WTC11 (cell line): Measurements from ENCODE around the gene SP140. TPM values are rescaled to one million over a fixed set of nuclear protein-coding genes. Genes with fewer than 3 reads are reported as not detected.

Source experiments
- ATAC-seq: fragments of 200-7000 bp; cut with Tn5 transposase; 2 replicates; pipeline ENCODE4 v1.10.0; 2021; ENCODE audit warnings: mild to moderate bottlenecking, moderate library complexity
- CTCF ChIA-PET: fragments of 300-600 bp; sonication (Branson Sonifier 250); formaldehyde crosslinking; loops from one replicate; lab custom pipeline; 2021; ENCODE audit warnings: antibody characterized with exemption; lab: Charles Lee
- POLR2A ChIA-PET: fragments of 350-600 bp; sonication (Branson Sonifier 250); formaldehyde crosslinking; loops from one replicate; lab custom pipeline; 2021; ENCODE audit warnings: antibody characterized with exemption; lab: Charles Lee
- DNase-seq: peaks from one replicate; pipeline ENCODE4 v3.0.0; 2021; ENCODE audit warnings: low spot score
- H3K27ac Mint-ChIP-seq: 2 replicates; pipeline ENCODE4 v1.8.0; 2021; ENCODE audit warnings: mixed read lengths
- H3K27me3 Mint-ChIP-seq: 2 replicates; pipeline ENCODE4 v1.8.0; 2021; ENCODE audit warnings: low read depth, mild to moderate bottlenecking, moderate library complexity, mixed read lengths
- H3K36me3 Mint-ChIP-seq: 2 replicates; pipeline ENCODE4 v1.8.0; 2021; ENCODE audit warnings: mixed read lengths
- H3K4me1 Mint-ChIP-seq: 2 replicates; pipeline ENCODE4 v1.8.0; 2022; ENCODE audit warnings: mixed read lengths
- H3K4me3 Mint-ChIP-seq: 2 replicates; pipeline ENCODE4 v1.8.0; 2021; ENCODE audit warnings: mild to moderate bottlenecking, moderate library complexity, mixed read lengths
- H3K9me3 Mint-ChIP-seq: 2 replicates; pipeline ENCODE4 v1.8.0; 2021; ENCODE audit warnings: mixed read lengths
- AR ChIP-seq: fragments of 250-450 bp; sonication (Bioruptor Pico); IDR thresholded peaks from 2 replicates; pipeline ENCODE4 v1.9.0; 2021; ENCODE audit warnings: mild to moderate bottlenecking
- ATF1 ChIP-seq: sonication (generic); formaldehyde crosslinking; IDR thresholded peaks from 2 replicates; pipeline ENCODE4 v1.8.1; 2023; ENCODE audit warnings: mild to moderate bottlenecking, moderate library complexity, missing genetic modification reagents
- E2F5 ChIP-seq: sonication (generic); formaldehyde crosslinking; IDR thresholded peaks from 2 replicates; pipeline ENCODE4 v1.8.1; 2022; ENCODE audit warnings: mild to moderate bottlenecking, moderate library complexity, missing genetic modification reagents
- EMX1 ChIP-seq: fragments of 250-450 bp; sonication (Bioruptor Pico); IDR thresholded peaks from 2 replicates; pipeline ENCODE4 v1.8.0; 2021; ENCODE audit warnings: mild to moderate bottlenecking
- ERG ChIP-seq: fragments of 250-450 bp; sonication (Bioruptor Pico); IDR thresholded peaks from 2 replicates; pipeline ENCODE4 v1.8.0; 2021; ENCODE audit warnings: mild to moderate bottlenecking
- ESRRA ChIP-seq: sonication (generic); formaldehyde crosslinking; IDR thresholded peaks from 2 replicates; pipeline ENCODE4 v1.8.1; 2022; ENCODE audit warnings: mild to moderate bottlenecking, missing genetic modification reagents, borderline replicate concordance
- FOXK1 ChIP-seq: sonication (generic); formaldehyde crosslinking; IDR thresholded peaks from 2 replicates; pipeline ENCODE4 v1.8.0; 2022; ENCODE audit warnings: mild to moderate bottlenecking, moderate library complexity, missing genetic modification reagents
- GABPB1 ChIP-seq: sonication (generic); formaldehyde crosslinking; IDR thresholded peaks from 2 replicates; pipeline ENCODE4 v1.8.1; 2023; ENCODE audit warnings: mild to moderate bottlenecking, missing genetic modification reagents
- GRHL2 ChIP-seq: fragments of 250-450 bp; sonication (Bioruptor Pico); IDR thresholded peaks from 2 replicates; pipeline ENCODE4 v1.8.0; 2022; ENCODE audit warnings: mild to moderate bottlenecking, moderate library complexity; ENCODE audit not compliant: insufficient replicate concordance, severe bottlenecking
- HMGXB4 ChIP-seq: sonication (generic); formaldehyde crosslinking; IDR thresholded peaks from 2 replicates; pipeline ENCODE4 v1.8.1; 2023; ENCODE audit warnings: mild to moderate bottlenecking, moderate library complexity, missing genetic modification reagents
- PRDM15 ChIP-seq: sonication (generic); formaldehyde crosslinking; IDR thresholded peaks from 2 replicates; pipeline ENCODE4 v1.8.0; 2022; ENCODE audit warnings: missing genetic modification reagents
- PRRX2 ChIP-seq: fragments of 250-450 bp; sonication (Bioruptor Pico); IDR thresholded peaks from 2 replicates; pipeline ENCODE4 v1.8.0; 2021; ENCODE audit warnings: mild to moderate bottlenecking
- USF2 ChIP-seq: sonication (generic); formaldehyde crosslinking; IDR thresholded peaks from 2 replicates; pipeline ENCODE4 v1.8.1; 2023; ENCODE audit warnings: mild to moderate bottlenecking, missing genetic modification reagents, moderate library complexity
- ZBTB43 ChIP-seq: sonication (generic); formaldehyde crosslinking; IDR thresholded peaks from 2 replicates; pipeline ENCODE4 v1.8.1; 2023; ENCODE audit warnings: mild to moderate bottlenecking, missing genetic modification reagents
- ZNF121 ChIP-seq: sonication (generic); formaldehyde crosslinking; IDR thresholded peaks from 2 replicates; pipeline ENCODE4 v1.8.0; 2023; ENCODE audit warnings: missing genetic modification reagents
- ZNF281 ChIP-seq: sonication (generic); formaldehyde crosslinking; IDR thresholded peaks from 2 replicates; pipeline ENCODE4 v1.8.0; 2023; ENCODE audit warnings: mild to moderate bottlenecking, missing genetic modification reagents
- total RNA-seq: library from RNA; stranded (reverse); gene quantifications from 3 replicates; pipeline ENCODE4 v1.2.3, GENCODE V29; 2021

Gene SP140
- total RNA-seq, 1 experiment from 2014 or later, result 0.66 TPM

- TF ChIP-seq ZBTB43 (CRISPR knock-in tag), result no peak
- no peak for TF ChIP-seq ZNF281
- no peak for TF ChIP-seq USF2
- no peak for TF ChIP-seq ZNF121 (CRISPR knock-in tag)
- no peak for TF ChIP-seq ESRRA (CRISPR knock-in tag)
- TF ChIP-seq ERG (CRISPR knock-in tag), result no peak
- TF ChIP-seq GRHL2, result no peak
- TF ChIP-seq ATF1 (CRISPR knock-in tag), result no peak
Observed at GRCh38 chr2:230348787-230349186, 123.3 kb downstream of the SP140 start (continued).

GRCh38 chr2:230356084-230356483 is 130.5 kb downstream of the SP140 start:
- Mint-ChIP-seq H3K4me1 (no peaks in the 10 kb centered on the region), H3K27ac (no peak overlapping the region), H3K27me3 (no peaks in the 10 kb centered on the region), H3K36me3 (peaks cover 11% of the 10 kb centered on the region), H3K9me3 (peaks cover 15% of the 10 kb centered on the region), H3K4me3 (no peak overlapping the region)
- ATAC-seq (no peak), DNase-seq (no peak)
- no peak for TF ChIP-seq HMGXB4 (CRISPR knock-in tag)
- TF ChIP-seq PRRX2 (CRISPR knock-in tag), result no peak
- ChIA-PET CTCF (no interaction called here), POLR2A (no interaction called here)

GRCh38 chr2:230358305-230358704 is 132.8 kb downstream of the SP140 start:
- ChIA-PET POLR2A (no interaction called here), CTCF (no interaction called here)
- H3K36me3 Mint-ChIP-seq, result peaks cover 11% of the 10 kb centered on the region
- no peaks in the 10 kb centered on the region for H3K27me3 Mint-ChIP-seq
- DNase-seq (no peak), ATAC-seq (no peak)
- H3K4me3 Mint-ChIP-seq, result no peak overlapping the region
- peaks cover 15% of the 10 kb centered on the region for H3K9me3 Mint-ChIP-seq
- no peak overlapping the region for H3K27ac Mint-ChIP-seq
- peaks cover 3% of the 10 kb centered on the region for H3K4me1 Mint-ChIP-seq
- no peak for TF ChIP-seq ZBTB43 (CRISPR knock-in tag)
- no peak for TF ChIP-seq AR (CRISPR knock-in tag)
- TF ChIP-seq EMX1 (CRISPR knock-in tag), result no peak
- TF ChIP-seq E2F5 (CRISPR knock-in tag), result no peak
- no peak for TF ChIP-seq GABPB1 (CRISPR knock-in tag)
- TF ChIP-seq PRDM15 (CRISPR knock-in tag), result no peak
- no peak for TF ChIP-seq FOXK1
